ENCODE results near the gene FCRL5.
"Not testable (repeated sequence)": the region's sequence is repeated elsewhere in the genome, so short reads cannot be mapped to it uniquely, and the experiment has no call there.

Gene FCRL5

DNA sequence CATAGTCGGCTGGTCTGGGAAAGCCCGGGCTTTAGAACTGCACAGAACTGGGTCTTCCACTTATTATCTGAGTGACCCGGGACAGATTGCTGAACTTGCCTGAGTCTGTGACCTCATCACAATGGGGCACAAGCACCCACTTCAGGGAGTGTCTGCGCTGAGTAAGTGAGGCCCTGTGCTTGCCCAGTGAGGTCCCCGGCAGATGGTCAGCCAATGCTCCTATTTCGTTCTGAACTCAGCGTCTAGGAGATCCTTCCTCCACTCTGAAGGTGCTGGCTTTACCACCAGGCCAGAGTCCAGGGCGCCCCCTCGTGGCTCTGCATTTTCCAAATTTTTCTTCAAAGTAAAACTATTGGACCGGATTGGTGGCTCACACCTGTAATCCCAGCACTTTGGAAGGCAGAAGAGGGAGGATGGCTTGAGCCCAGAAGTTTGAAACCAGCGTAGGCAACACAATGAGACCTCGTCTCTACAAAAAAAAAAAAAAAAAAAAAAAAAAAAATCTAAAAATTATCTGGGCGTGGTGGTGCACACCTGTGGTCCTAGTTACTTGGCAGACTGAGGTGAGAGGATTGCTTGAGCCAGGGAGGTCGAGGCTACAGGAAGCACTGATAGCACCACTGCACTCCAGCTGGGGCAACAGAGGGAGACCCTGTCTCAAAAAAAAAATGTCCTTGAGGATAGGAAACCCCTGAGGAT, 61.7 kb downstream of the FCRL5 start:
- peak; percentile 21 to 27 for DNase-seq (ENCODE audit: extremely low read depth in 1 of 2, low read depth in 1 of 2)

DNA sequence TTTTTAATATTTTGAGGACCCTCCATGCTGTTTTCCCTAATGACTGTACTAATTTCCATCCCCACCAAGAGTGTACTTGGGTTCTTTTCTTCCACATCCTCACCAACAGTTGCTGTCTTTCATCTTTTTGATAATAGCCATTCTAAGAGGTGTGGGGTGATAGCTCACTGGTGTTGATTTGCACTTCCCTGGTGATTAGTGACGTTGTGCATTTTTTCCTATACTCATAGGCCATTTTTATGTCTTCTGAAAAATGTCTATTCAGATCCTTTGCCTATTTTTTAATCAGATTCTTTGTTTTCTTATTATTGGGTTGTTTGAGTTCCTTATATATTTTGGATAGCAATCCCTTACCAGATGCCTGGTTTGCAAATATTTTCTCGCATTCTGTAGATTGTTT, 64.2 kb downstream of the FCRL5 start:
- no peak for DNase-seq (ENCODE audit: extremely low read depth in 1 of 2, low read depth in 1 of 2)

DNA sequence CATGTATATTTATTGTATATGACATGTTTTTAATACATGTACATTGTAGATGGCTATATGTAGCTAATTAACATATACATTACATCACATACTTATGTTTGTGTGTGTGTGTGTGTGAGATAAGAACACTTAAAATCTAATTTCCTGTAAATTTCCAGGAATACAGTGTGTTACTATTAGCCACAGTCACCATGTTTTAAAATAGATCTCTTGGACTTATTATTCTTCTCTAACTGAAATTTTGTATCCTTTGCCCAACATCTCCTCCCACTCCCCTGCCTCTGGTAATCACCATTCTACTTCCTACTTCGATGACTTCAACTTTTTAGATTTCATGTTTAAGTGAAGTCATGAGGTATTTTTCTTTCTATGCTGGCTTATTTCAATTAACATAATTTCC, 64.8 kb downstream of the FCRL5 start:
- DNase-seq (ENCODE audit: extremely low read depth in 1 of 2, low read depth in 1 of 2) = no peak

- no peak for DNase-seq (ENCODE audit: extremely low read depth in 1 of 2, low read depth in 1 of 2)
These were observed 65.2 kb downstream of the FCRL5 start for GRCh38 chr1:157487096-157487495.

DNA sequence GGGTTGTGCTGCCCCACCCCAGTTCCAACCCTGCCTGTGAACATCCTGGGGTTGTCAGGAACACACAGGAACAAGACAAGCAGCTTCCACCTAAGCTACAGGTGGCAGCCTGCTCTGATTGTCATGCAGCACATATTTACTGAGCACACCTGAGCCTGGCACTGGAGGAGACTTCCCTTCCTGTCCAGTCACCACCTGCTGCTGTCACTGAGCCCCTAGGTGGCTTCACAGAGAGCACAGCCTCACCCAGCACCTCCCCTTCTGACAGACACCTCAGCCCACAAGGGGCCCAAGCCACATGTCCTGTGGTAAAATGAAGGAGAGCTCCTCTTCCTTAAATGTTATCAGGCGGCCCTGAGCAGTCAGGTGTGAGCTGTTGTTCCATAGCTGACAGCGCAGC, 65.9 kb downstream of the FCRL5 start:
- not testable (repeated sequence) for DNase-seq (ENCODE audit: extremely low read depth in 1 of 2, low read depth in 1 of 2)

DNA sequence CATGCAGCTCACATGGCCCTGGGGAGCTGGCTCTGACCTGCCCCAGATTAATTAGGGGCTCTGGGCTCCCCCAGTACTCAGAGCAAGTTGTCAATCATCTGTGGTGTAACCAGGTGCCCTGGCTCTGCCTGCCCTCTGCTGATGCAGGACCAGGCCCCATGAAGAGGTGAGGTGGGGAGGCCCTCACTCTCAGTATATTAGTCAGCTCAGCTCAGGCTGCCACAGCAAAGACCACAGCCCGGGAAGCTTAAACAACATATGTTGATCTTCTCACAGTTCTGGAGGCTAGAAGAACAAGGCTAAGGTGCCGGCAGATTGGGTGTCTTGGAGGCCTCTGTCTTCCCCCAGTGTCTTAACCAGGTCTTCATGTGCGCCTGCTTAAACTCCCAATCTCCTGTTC, 66.5 kb downstream of the FCRL5 start:
- no peak for DNase-seq (ENCODE audit: extremely low read depth in 1 of 2, low read depth in 1 of 2)

DNA sequence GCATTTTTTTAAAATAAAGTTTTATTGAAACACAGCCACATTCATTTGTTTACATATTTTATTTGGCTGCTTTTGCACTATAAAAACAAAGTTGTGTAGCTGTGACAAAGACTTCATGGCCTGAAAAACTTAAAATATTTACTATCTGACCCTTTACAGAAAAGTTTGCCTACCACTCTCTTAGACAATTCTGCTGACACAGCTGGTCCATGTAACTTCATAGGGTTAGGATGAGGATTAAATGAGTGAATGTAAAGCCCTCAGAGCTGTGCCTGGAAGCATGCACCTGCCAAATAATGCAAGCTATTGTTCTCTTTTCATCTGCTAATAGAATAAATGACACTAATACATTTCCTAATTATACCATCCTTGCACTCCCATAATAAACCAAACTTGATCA, 67.7 kb downstream of the FCRL5 start:
- no peak for DNase-seq (ENCODE audit: extremely low read depth in 1 of 2, low read depth in 1 of 2)

GRCh38 chr1:157483635-157484034, 68.7 kb downstream of the FCRL5 start:
- no peak for DNase-seq (ENCODE audit: extremely low read depth in 1 of 2, low read depth in 1 of 2)

DNA sequence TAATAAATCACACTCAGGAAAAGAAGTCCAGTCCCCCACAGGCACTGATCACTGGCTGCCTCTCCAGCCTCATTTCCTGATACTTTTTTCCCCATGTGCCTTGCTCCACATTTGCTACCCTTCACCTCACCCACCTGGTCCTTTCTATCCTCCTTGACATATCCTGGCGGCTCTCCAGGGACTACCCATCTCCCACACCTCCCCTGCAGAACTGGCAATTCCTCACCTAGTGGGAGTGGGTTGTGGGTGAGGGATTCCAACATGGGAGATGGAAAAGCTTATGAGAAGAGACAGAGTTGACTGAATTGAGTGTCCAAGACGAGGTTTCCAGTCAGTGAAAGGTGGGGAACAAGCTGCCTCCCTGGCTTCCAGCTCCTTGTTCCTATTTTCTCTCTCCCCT, 69.6 kb downstream of the FCRL5 start:
- no peak for DNase-seq (ENCODE audit: extremely low read depth in 1 of 2, low read depth in 1 of 2)

DNA sequence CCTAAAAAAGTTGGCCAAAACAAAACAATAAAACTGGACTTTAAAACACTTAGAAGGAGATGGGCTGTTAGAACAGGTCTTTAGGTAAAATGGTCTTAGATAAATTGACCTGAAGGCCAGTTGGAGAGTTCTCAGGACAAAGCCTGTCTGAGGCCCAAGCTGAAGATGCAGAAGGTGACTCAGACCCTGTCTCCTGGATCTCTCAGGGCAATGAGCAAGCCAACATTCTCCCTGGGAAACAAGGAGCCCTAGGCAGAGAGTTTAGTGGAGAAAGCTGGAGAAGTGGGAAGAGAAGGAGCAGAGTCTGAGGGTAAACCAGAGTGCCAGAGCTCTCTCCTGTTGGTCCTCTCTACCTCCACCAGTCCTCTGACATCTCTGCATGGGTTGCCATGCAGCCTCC, 70.1 kb downstream of the FCRL5 start:
- DNase-seq (ENCODE audit: extremely low read depth in 1 of 2, low read depth in 1 of 2) = no peak

DNA sequence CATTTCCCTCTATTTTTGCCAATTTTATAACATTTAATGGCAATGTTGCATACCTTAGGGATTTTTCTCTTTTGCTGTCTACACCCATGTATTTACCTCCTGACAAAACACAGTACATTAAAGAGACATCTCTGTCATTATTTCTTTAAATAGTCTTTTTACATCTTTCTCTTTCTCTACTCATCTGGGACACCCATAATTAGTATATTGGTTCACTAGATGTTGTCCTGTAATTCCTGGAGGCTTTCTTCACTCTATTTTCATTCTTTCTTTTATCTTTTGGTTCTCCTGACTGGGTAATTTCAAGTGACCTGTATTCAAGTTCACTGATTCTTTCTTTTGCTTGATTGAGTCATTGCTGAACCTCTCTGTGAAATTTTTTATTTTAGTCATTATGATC, 74.3 kb downstream of the FCRL5 start:
- DNase-seq (ENCODE audit: extremely low read depth in 1 of 2, low read depth in 1 of 2) = no peak

DNA sequence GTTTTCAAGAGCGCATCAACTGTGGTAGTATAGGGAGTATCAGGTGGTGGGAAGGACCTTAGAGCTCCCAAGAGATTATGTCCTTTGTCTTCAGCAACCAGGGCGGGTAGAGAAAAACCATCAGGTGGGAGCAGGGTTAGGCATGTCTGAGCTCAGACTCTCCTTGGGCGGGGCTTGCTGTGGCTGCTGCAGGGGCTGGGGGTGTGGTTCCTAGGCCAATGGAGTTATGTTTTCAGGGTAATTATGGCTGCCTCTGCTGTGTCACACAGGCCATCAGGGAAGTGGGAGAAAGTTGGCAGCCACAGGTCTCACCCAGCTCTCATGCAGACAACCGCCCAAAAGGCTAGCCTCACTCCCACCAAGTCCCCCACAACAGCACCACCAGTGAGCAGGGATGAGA, 74.9 kb downstream of the FCRL5 start:
- DNase-seq (ENCODE audit: extremely low read depth in 1 of 2, low read depth in 1 of 2) = no peak

DNA sequence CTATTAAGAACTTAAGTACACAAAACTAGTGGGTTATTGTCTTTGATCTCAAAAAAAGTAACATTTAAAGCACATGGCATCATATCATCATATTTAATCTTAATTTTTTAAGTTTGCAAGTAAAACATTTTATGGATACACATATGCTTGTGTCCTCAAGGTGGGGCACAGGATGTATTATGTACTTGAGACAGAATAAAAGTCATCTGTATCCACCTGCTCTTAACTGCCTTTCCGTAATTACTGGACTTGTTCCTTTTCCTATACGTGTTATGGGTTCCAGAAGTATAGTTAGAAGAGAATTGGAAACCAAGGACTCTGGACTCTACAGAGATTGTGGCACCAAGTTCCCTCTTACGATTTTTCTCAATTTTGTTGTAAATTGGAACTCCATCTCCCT, 79.4 kb downstream of the FCRL5 start:
- no peak for DNase-seq (ENCODE audit: extremely low read depth in 1 of 2, low read depth in 1 of 2)

- DNase-seq (ENCODE audit: extremely low read depth in 1 of 2, low read depth in 1 of 2) = no peak
These were observed 80.1 kb downstream of the FCRL5 start for GRCh38 chr1:157472056-157472701.

DNA sequence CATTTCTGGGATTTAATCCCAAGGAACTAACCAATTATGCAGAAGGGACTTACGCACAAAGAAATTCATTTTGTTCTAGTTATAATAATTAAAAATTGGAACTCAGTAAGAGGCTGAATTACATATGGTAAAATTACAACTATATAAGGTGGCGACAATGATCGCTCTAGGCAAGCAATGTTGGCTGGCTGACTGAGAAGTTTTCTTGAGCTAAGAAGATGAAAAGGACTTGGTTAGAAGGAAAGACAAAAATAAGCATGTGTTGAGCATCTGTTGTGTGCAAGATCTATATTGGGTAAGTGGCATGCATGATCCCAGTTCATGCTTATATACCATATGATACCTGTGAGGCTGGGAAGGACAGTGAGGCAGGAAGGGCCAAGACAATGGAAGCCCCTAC, 80.8 kb downstream of the FCRL5 start:
- no peak for DNase-seq (ENCODE audit: extremely low read depth in 1 of 2, low read depth in 1 of 2)

DNA sequence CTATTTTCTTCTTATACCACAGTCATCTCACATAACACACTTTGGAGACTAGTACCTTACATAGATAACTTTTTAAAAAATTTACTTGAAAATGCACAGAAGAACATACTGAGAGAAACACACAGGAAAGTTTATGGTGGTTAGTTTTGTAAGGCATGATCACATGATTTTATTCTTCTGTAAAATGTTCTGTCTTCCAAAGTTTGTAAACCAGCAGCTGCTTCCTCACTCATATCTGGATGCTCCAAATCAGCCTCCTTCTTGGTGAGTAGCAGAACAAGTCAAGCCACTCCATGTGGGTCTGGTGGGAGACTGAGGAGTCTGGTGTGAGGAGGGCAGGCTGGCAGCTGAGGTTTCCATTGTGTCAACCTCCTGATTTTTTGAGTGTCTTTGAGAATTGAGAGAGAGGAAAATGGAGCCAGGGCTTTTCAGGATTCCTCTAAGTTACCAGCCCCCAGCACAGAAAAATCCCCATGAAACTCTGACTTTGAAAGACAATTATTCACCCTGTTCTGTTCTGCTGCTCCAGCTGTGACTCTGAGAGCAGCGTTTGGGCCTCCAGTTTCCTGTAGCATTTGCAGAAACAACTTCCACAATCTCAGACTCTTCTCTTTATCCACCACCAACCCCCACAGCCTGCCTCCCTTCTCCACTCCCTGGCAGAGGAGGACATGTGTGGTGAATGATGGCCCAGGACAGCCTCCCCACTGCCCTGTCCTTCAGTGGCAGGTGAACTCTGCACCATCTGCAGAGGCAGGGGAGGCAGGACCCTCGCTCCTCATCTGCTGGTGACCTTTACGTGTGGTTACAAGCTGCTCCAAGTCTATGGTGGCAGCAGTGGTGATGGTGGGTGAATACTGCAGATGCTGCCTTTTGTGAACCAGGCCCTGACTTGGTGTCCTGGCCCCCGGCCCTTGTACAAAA, 82.3 kb downstream of the FCRL5 start:
- DNase-seq (ENCODE audit: extremely low read depth in 1 of 2, low read depth in 1 of 2) = no peak

- DNase-seq (ENCODE audit: extremely low read depth in 1 of 2, low read depth in 1 of 2) = no peak
These were observed 83.0 kb downstream of the FCRL5 start for GRCh38 chr1:157469300-157469699.

- no peak for DNase-seq (ENCODE audit: extremely low read depth in 1 of 2, low read depth in 1 of 2)
These were observed 86.3 kb downstream of the FCRL5 start for GRCh38 chr1:157466011-157466410.

Measured in stimulated activated CD8-positive, alpha-beta memory T cell treated with anti-CD3 and anti-CD28 coated beads, Interleukin-7, amount 100 ng/mL, for 48 hours (primary cell).